BJ (cell line): Measurements from ENCODE around the gene GDPD2. TPM values are rescaled to one million over a fixed set of nuclear protein-coding genes. Genes with fewer than 3 reads are reported as not detected.
"Not testable (repeated sequence)": the region's sequence is repeated elsewhere in the genome, so short reads cannot be mapped to it uniquely, and the experiment has no call there.

Experiments used
- CTCF ChIA-PET: fragments of 350-600 bp; formaldehyde crosslinking; extraction: SDS; loops from one replicate; lab custom pipeline; 2021; ENCODE audit warnings: antibody characterized with exemption, inconsistent platforms; lab: Yijun Ruan, JAX
- POLR2A ChIA-PET: fragments of 300-600 bp; sonication (Branson Sonifier 250); formaldehyde crosslinking; extraction: SDS; loops from one replicate; lab custom pipeline; 2021; ENCODE audit warnings: antibody characterized with exemption; lab: Charles Lee
- DNase-seq: peaks from one replicate; pipeline ENCODE4 v3.0.0-alpha.2; 2011; ENCODE audit warnings: low read depth
- H3K27me3 ChIP-seq: 2 replicates; pipeline ENCODE4 v1.6.0; 2011; ENCODE audit warnings: low read length; ENCODE audit not compliant: control insufficient read depth, insufficient read depth
- H3K36me3 ChIP-seq: 2 replicates; pipeline ENCODE4 v1.5.1; 2011; ENCODE audit warnings: low read length; ENCODE audit not compliant: control insufficient read depth, insufficient read depth
- H3K4me3 ChIP-seq: 2 replicates; pipeline ENCODE4 v1.5.1; 2011; ENCODE audit warnings: low read depth, mild to moderate bottlenecking, control low read depth, low read length
- CTCF ChIP-seq: IDR thresholded peaks from 2 replicates; pipeline ENCODE4 v1.5.1; 2011; ENCODE audit warnings: low read depth, mild to moderate bottlenecking, control low read depth, inconsistent platforms, low read length, moderate library complexity; ENCODE audit not compliant: insufficient read depth
- polyA minus RNA-seq: library from RNA; depleted of rRNA, polyadenylated mRNA; stranded (reverse); fragments of >200 nt; gene quantifications from 2 replicates; pipeline ENCODE4 v1.2.3, GENCODE V29; 2011; rRNA and poly(A)+ RNA removed
- polyA plus RNA-seq: library from polyadenylated mRNA; depleted of rRNA; stranded (reverse); fragments of >200 nt; gene quantifications from 2 replicates; pipeline ENCODE4 v1.2.3, GENCODE V29; 2011; rRNA removed

Gene GDPD2, protein sequence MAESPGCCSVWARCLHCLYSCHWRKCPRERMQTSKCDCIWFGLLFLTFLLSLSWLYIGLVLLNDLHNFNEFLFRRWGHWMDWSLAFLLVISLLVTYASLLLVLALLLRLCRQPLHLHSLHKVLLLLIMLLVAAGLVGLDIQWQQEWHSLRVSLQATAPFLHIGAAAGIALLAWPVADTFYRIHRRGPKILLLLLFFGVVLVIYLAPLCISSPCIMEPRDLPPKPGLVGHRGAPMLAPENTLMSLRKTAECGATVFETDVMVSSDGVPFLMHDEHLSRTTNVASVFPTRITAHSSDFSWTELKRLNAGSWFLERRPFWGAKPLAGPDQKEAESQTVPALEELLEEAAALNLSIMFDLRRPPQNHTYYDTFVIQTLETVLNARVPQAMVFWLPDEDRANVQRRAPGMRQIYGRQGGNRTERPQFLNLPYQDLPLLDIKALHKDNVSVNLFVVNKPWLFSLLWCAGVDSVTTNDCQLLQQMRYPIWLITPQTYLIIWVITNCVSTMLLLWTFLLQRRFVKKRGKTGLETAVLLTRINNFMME
- polyA plus RNA-seq (not detected in 2 replicates), polyA minus RNA-seq (not detected in 2 replicates)

GRCh38 chrX:70422851-70423341, at the start of gene GDPD2:
Gene GDPD2, plus strand, starts transcription at chrX:70423314. Its CDS starts 1,671 bp downstream, at chrX:70424985.
- ChIA-PET CTCF (interaction anchor here (1.0 to 1.5 kb wide), 2 partner anchors 131 to 242 kb away, joined by 3 read pairs; no protein-coding TSS in a partner anchor), POLR2A (no interaction called here)
- no peak for TF ChIP-seq CTCF
- H3K27me3 ChIP-seq = no peaks in the 10 kb centered on the region
- H3K36me3 ChIP-seq = no peaks in the 10 kb centered on the region
- no peak for DNase-seq
- no peak within 1 kb of the TSS for H3K4me3 ChIP-seq

DNA sequence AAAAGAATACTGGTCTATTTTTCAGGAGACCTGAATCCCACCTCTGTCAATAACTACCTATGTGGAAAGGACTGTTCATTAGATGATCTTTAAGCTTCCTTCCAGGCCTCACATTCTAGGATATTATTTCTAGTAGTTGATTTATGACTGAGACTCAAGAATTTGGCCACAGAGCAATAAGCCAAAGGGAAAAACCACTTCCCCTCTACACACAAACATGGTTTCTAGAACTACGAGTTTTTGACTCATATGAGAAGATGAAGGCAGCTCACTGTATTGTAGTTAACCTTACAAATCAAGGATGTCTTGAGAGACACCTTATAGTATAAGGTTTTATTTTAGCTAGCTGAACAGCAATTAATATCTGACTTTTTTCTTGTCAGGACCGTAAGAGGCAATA, 36.9 kb upstream of the GDPD2 start:
- CTCF ChIA-PET = interaction anchor here (0.6 kb wide), 1 partner anchor 99 kb away, joined by 3 read pairs; no protein-coding TSS in a partner anchor
- DNase-seq = no peak

DNA sequence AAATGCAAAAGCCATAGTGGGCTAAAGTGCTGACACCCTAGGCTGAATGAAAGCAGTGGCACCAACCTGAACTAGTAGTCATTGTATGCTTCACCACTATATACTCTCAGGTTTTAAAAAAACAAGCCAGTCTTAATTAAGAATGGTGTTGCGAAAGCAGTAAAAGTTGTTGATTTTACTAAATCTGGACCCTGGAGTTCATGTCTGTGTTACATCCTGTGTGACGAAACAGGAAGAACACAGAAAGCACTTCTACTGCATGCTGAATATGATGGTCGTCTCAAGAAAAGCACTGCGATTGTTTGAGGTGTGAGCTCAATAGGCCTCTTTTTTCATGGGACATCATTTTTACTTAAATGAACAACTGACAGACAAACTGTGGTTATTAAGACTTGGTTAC, 24.2 kb upstream of the GDPD2 start:
- DNase-seq = no peak
- CTCF ChIA-PET = no interaction called here

More for the DNA sequence above, 36.9 kb upstream of the GDPD2 start:
- no peak overlapping the region for H3K4me3 ChIP-seq
- POLR2A ChIA-PET = interaction anchor here (0.6 kb wide), 1 partner anchor 1123 kb away, joined by 3 read pairs; no protein-coding TSS in a partner anchor
- H3K36me3 ChIP-seq = no peaks in the 10 kb centered on the region
- no peaks in the 10 kb centered on the region for H3K27me3 ChIP-seq
- TF ChIP-seq CTCF = no peak

GRCh38 chrX:70400181-70400580, 22.9 kb upstream of the GDPD2 start:
- H3K4me3 ChIP-seq, H3K36me3 ChIP-seq, POLR2A ChIA-PET, CTCF ChIA-PET, H3K27me3 ChIP-seq, DNase-seq: not testable (repeated sequence)

More for the DNA sequence above, 24.2 kb upstream of the GDPD2 start:
- Histone ChIP-seq H3K27me3 (no peaks in the 10 kb centered on the region), H3K4me3 (no peak overlapping the region), H3K36me3 (no peaks in the 10 kb centered on the region)
- no peak for TF ChIP-seq CTCF
- POLR2A ChIA-PET = no interaction called here

DNA sequence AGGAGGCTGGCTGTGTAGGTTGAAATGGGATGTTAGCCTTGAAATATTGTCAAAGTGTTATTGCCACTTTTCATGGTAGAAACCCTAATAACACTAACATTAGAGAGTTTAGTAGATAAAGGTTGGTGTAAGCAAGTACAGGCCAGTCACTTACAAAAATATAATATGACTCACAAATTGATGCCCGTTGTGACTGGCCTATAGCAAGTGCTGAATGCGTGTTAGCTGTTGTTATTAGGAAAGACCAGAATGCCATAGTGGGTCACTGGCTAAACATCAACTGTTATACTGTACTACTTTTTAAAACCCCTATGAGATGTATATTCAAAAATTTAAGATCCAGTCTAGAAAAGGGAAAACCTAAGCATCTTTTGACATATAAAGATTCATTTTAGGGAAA, 20.4 kb upstream of the GDPD2 start:
- no peak for DNase-seq
- ChIA-PET POLR2A (no interaction called here), CTCF (no interaction called here)
- TF ChIP-seq CTCF = no peak
- Histone ChIP-seq H3K36me3 (no peaks in the 10 kb centered on the region), H3K27me3 (no peaks in the 10 kb centered on the region), H3K4me3 (no peak overlapping the region)
